Cardiac septum (tissue), 1 donor: Measurements from ENCODE around the gene SH3PXD2A. TPM values are rescaled to one million over a fixed set of nuclear protein-coding genes. Genes with fewer than 3 reads are reported as not detected.
"Not testable (repeated sequence)": the region's sequence is repeated elsewhere in the genome, so short reads cannot be mapped to it uniquely, and the experiment has no call there.

Source experiments
- DNase-seq: peaks from one replicate; pipeline ENCODE4 v3.0.0-alpha.2; 2020; ENCODE audit warnings: low spot score
- intact Hi-C: fragments of 100-400 bp; cut with DNase I; formaldehyde crosslinking; loops from one replicate; pipeline ENCODE4 v1.14.0; 2022
- total RNA-seq: library from RNA; stranded (reverse); fragmentation: NEBNext Ultra II Directional; extraction: Animal tissue kit (Norgen Biotek cat#: 25700); gene quantifications from one replicate; pipeline ENCODE4 v1.2.1, GENCODE V29; 2021
- donor health status: DM: no; HTN: no; CAD: no.

Gene SH3PXD2A
- total RNA-seq, 1 donor from 2014 or later = 45.0 TPM

DNA sequence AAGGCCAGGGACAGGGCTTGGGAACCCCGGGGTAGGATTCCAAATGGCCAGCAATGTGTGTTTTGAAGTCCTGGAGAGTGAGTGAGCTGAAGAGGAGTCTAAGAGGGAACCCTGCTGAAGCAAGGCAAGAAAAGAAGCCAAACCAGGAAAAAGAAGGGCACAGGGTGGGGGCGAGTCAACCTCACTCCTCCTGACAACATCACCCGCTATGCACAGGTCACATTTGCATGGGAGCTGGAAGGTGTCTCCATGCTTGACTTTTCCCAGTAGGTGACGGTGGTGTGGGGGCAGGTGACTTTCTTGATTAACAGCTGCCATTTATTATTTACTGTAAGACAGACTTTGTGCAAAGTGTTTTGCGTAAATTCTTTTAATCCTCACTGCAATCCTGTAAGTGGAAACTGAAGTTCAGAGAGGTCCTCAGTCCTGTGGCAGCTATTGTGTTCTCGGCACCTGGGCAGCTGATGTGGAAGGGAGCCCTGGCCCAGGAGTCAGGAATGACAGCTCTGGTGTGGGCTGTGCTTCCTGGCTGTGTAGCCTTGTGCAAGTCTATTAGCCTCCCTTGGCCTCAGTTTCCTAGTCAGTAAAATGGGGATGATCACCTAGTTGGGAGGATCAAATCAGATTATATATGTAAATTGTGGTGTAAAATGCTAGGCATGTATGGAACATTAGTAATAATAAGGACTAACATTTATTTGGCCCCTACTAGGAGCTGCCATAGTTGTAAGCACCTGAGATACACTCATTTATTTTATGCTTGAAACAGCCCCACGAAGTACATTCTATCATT, 90.9 kb downstream of the SH3PXD2A start:
- intact Hi-C loops = no loop called here
- no peak for DNase-seq

DNA sequence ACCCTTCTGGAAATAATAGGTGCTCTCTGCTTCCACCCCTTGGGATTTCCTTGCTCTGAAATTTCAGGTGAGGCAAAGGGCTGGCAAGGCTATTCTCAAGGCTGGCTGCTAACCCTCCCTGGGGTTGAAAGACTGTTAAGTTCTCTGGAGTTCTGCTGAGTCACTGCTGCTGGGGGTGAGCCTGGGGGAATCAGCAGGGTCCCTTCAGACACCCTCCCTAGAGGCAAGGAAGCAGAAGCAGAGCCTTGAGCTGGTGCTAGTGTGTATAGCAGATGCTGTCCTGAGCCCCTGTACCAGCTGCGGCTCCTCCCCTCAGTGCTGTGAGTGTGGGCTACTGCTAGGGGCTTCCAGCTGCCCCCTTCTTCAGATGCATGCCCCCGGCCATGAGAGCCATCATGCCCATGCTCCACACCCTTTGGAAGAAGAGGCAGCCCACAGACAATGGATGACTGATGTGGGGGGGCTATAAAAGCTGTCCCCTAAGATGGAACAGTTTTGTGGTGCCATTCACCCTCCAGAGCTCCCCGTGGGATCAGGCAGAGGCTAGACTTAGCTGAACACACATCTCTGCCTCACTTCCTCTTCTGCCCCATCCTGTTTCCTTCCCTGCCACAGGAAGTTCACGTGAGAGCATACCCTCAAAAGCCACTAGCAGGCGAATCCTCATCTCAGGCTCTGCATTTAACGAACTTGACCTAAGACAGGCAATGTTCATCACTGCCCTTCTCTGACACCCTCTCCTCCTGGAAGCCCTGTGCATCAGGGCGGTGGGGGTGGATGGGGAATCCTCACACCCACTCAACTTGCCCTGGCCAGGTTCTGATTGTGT, 91.8 kb downstream of the SH3PXD2A start:
- intact Hi-C loops = no loop called here

GRCh38 chr10:103762916-103763315, 92.5 kb downstream of the SH3PXD2A start:
- DNase-seq = no peak
- intact Hi-C loops = no loop called here

More for the DNA sequence above, 91.8 kb downstream of the SH3PXD2A start:
- DNase-seq = no peak

GRCh38 chr10:103762162-103762561, 93.2 kb downstream of the SH3PXD2A start:
- DNase-seq = no peak
- intact Hi-C loops = no loop called here

- intact Hi-C loops = no loop called here
- DNase-seq = no peak
Measured at GRCh38 chr10:103761075-103761920, 94.1 kb downstream of the SH3PXD2A start.

- intact Hi-C loops, DNase-seq: not testable (repeated sequence)
Measured at GRCh38 chr10:103760233-103760632, 95.1 kb downstream of the SH3PXD2A start.

GRCh38 chr10:103759100-103759781, 96.1 kb downstream of the SH3PXD2A start:
- no peak for DNase-seq
- intact Hi-C loops = loop anchor here (5.0 kb wide), 1 partner anchor 93 kb away; no protein-coding TSS in a partner anchor

GRCh38 chr10:103758294-103758681, 97.1 kb downstream of the SH3PXD2A start:
- DNase-seq = no peak
- intact Hi-C loops = loop anchor here (5.0 kb wide), 1 partner anchor 94 kb away; no protein-coding TSS in a partner anchor

DNA sequence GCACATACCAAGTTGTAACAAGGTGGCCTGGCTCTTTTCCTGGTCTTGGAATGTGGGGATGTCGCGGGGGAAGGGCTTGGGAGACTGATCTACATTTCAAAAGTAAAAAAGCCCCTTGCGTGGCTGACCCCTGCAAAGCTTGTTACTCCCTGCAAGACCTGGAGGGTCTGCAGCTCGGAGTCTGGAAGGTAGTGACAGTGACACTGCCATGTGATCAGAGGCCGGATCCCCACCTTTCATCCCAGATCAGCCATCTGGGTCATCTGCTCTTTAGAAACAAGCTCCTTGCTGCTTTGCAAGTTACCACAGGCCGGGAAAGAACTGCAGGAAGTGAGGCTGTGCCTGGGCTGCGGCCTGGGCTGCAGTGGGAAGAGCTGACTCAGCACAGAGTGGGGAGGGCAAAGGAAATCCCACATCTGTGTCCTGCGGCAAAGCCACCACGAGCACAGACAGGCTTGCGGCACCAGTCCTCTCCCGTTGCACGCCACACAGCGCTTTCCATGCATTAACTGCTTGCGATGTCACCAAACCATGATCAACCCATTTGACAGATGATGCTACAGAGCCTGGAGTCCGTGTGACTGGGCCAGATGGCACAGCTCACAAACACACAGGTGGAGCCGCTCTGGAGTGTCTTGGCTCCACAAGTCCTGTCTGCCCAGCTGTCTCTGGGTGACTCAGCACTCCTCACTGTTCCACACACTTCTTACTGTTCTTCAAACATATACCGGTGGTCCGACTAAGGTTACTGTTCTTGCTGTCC, 97.7 kb downstream of the SH3PXD2A start:
- peak; percentile 83 for DNase-seq
- intact Hi-C loops = loop anchor here (5.0 kb wide), 1 partner anchor 95 kb away; no protein-coding TSS in a partner anchor

DNA sequence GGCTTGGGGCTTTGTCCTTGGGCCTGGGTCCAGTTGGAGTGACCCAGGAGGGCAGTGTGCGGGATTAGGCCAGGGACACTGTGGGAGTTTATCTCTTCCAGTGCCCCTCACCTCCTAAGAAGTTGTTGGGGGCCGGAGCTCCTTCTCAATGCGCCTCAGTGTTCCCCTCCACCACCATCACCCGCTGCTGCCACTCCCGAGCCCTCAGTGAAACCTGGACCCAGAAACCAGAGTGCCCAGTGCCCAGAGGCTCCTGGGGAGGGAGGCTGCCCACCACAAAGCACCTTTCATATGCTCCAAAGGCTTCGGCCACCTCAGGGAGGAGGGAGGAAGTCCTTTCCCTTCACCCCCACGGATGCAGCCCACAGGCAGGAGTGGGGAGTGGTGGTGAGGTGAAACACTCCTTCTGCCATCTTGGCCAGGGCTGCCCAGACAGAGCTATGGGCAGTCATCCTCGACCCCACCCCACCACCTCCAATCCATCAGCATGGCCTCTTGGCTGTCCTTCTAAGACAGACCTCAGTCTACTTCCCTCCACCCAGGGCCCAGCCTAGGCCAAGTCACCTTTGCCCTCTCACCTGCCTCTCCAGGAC, 99.0 kb downstream of the SH3PXD2A start:
- DNase-seq = no peak
- intact Hi-C loops = loop anchor here (5.0 kb wide), 1 partner anchor 96 kb away; no protein-coding TSS in a partner anchor

GRCh38 chr10:103752680-103753248, 102.6 kb downstream of the SH3PXD2A start:
- intact Hi-C loops = no loop called here
- no peak for DNase-seq

DNA sequence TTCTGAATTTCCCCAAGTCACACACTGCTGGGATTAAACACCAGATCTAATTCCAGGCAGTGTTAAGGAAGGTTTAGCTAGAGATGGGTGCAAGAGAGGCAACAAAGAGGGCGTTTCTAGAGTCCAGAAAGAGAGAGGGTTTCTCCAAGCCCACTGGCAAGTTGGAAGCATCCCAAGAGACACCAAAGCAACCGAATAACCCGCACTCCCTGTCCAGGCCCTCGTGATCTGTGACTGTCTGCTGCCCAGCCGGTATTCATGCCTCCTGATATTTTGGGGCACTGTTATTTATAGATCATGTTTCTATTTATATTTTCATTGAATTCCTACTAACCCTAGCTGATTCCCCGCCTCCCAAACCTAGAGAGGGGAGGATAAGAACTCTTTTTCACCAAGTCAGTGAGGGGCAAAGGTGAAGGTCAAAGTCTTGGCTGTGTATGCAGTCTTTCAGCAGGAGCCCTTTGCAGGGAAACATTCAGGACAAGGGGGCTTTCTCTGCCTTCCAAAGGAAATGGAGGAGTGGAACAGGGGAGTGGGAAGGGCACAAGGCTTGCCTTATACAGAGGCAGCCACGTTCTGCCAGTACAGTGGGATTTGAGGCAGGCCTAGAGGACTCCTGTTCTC, 103.6 kb downstream of the SH3PXD2A start:
- DNase-seq = no peak
- intact Hi-C loops = no loop called here

DNA sequence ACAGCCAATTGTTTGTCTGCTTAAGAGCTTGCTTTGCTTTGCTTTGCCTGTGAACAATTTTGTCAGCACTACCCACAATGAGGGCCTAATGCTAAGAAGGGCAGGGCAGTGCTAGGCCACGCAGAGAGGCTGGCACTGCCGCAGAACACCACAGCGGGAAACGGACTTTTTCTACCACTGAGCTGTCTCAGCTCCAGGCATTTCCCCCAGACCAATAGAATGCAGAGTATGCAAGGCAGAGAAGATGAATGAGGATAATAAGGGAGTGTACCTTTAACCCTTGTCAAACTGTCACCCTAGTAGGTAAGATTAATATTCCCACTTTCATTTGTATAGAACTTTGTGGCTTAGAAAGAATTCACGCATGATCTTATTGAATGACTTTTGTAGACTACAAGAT, 104.5 kb downstream of the SH3PXD2A start:
- DNase-seq = no peak
- intact Hi-C loops = no loop called here

DNA sequence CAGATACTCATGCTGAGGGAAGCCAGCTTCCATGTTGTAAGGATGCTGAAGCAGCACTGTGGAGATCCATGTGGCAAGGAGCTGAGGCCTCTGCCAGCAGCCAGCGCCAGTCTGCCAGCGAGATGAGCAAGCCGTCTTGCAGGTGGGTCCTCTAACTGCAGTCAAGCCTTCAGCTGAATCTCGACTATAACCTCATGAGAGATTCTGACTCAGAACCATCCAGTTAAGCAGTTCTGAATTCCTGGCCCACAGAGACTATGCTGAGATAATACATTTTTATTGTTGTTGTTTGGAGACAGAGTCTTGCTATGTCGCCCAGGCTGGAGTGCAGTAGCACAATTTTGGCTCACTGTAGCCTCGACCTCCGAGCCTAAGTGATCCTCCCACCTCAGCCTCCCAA, 105.6 kb downstream of the SH3PXD2A start:
- intact Hi-C loops = no loop called here
- no peak for DNase-seq

DNA sequence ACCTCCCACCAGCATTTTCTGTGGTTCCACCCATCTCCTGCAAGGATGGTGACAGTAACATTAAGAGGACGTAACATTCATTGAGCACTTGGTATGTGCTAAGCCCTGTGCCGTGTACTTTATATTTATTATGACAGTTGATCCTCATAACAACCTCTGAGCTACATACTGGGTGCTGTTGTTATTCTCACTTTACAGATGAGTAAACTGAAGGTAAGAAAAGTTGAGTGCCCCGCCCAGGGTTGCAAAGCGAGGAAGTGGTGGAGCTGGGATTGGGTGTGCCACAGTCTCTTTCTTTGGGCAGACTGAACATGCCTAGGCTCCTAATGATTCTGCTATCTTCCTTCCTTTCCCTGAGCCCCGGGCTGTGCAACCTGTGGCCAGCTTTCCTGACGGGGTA, 107.4 kb downstream of the SH3PXD2A start:
- no peak for DNase-seq
- intact Hi-C loops = no loop called here

DNA sequence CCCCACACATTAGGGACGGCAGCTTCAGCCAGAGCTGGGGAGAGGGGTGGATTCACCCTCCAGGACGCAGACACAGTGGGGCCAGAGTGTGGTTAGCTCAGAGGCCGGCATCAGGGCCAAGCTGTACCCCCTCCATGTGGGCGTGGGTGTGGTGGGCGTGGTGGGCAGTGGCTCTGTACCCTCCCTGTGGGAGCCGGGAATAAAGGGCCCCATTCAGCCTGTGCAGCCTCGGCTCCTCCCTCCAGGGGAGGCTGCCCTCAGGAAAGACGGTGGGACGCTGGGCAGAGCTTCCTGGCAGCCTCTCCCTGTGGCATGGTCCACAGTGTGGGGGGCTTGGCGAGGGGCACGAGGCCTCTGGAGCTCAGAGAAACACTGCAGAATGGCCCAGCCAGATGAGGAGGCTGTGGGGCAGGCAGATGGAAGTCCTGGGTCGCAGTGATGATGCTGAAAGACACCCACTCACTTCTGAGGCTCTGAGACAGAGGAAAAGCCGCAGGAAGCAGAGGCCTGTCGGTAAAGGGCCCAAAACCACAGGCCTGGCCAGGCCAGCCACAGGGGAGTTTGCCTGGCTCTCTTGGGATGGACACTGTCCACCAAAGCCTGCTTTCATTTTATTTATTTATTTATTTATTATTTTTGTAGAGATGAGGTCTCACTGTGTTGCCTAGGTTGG, 108.0 kb downstream of the SH3PXD2A start:
- intact Hi-C loops = no loop called here
- DNase-seq = no peak

DNA sequence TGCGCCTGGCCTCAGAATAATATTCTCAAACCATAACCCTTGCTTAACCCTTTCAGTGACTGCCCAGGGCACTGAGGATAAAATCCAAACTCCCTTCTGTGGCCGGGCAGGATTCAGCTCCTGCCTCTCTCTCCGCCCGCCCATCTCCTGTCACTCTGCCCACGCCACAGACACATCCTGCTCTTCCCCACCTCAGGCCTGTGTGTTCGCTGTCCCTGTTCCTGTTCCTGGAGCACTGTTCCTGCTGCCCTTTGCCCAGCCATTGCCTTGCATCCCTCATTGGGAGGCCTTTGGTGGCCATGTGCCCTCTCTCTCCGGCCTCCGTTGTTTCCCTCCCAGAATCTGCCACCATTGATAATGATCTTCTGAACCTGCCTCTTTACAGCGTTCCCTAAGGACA, 108.8 kb downstream of the SH3PXD2A start:
- intact Hi-C loops = no loop called here

More for the DNA sequence above, 108.8 kb downstream of the SH3PXD2A start:
- DNase-seq = no peak
